GM12892 (cell line): Measurements from ENCODE around the gene ATF1.

Source experiments
- POLR2A ChIP-seq: IDR thresholded peaks from 2 replicates; pipeline ENCODE4 v1.6.1; 2011; ENCODE audit warnings: low read depth, low read length, control low read depth
- POLR2AphosphoS5 ChIP-seq: IDR thresholded peaks from 2 replicates; pipeline ENCODE4 v1.6.1; 2011; ENCODE audit warnings: low read depth, low read length, control low read depth

- TF ChIP-seq POLR2A = no peak
- TF ChIP-seq POLR2AphosphoS5 = no peak
These were observed 95.9 kb downstream of the ATF1 start for GRCh38 chr12:50859621-50860310.
